Non-pigmented ciliary epithelial cell (primary cell): ENCODE data around the gene SUSD6.

Experiments
- DNase-seq: peaks from one replicate; pipeline ENCODE4 v3.0.0-alpha.2; 2010; ENCODE audit warnings: low read depth

SUSD6 gene

GRCh38 chr14:69673578-69674305, 62.3 kb downstream of the SUSD6 start:
- DNase-seq = no peak

DNA sequence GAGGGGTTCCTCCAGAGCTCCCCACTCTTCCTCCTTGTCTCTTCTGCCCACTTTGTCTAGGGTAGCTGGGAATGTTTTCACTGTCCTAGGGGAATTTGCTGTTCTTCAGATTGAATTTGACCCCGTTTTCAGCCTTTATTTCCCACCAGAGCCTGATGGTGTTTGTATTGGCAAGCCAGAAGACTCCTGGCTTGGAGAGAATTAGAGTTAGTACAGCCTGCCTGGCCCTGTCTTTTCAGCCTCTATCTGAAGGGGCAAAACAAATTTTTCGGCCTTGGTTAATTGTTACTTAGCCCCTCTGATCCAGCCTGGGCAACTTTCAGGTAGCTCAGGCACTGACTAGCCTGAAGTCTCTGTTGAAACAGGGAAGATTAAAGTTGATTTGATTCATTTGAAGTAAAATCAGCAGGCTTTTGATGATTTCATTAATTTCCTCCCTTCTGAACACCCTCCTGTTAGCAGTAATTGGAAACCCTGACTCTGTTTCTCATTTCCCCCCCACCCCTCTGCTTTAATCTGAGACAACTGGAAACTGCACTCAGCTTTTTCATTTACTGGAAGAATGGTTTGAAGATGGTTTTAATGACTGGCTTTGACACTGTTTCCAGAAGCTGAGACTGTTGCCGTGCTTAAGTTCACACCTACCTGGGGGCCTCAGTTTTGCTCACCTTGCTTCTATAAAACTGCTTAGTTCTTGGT, 63.3 kb downstream of the SUSD6 start:
- DNase-seq = no peak

DNA sequence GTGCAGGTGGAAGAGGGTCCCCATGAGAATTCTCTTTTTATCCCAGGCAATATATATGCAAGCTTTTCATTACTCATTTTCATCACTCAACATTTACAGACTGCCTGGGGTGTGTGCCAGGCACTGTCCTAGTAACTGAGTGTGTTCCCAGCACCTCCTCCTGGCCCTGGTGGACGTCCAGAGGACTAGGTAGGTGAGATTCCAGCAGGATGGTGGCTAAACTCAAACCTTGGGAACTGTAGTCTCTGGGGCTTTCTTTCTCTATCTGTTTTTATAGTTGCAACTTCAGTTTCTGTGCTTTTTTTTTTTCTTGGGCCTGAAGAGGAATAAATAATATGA, 63.8 kb downstream of the SUSD6 start:
- DNase-seq = no peak

- DNase-seq = no peak
Measured at GRCh38 chr14:69675877-69676416, 64.6 kb downstream of the SUSD6 start.

DNA sequence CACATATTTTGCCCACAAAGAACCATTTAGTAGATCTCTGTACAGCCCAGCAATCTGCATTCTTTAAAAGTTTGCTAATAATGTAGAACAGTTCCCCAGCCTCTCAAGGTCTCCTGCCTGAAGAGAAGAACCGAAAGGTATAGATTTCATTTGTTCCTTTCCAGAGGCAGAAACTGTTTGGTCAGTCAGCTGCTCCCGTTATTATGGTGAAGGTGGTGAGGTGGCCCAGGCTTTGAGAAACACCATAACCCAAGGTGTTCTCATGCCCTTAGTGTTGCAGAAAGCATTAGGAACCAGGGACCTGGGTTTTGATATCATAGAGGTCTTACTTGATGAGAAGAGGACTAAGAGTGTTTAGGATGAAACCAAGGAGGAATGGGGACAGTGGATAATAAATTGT, 65.3 kb downstream of the SUSD6 start:
- DNase-seq = no peak

GRCh38 chr14:69680297-69680696, 68.9 kb downstream of the SUSD6 start:
- DNase-seq = no peak

DNA sequence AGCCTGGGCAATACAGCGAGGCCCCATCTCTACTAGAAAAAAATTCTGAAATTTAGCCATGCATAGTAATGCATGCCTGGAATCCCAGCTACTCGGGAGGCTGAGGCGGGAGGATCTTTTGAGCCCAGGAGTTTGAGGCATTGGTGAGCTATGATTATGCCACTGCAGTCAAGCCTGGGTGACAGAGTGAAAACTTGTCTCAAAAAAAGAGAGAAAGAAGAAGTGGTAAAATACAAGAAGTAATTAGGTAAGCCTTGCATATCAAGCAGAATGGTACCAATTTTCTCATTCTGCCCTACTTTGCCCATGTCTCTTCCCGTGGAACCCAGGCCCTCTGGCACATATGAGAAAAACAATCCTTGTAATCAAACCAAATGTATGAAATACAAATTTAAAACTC, 70.7 kb downstream of the SUSD6 start:
- DNase-seq = no peak

DNA sequence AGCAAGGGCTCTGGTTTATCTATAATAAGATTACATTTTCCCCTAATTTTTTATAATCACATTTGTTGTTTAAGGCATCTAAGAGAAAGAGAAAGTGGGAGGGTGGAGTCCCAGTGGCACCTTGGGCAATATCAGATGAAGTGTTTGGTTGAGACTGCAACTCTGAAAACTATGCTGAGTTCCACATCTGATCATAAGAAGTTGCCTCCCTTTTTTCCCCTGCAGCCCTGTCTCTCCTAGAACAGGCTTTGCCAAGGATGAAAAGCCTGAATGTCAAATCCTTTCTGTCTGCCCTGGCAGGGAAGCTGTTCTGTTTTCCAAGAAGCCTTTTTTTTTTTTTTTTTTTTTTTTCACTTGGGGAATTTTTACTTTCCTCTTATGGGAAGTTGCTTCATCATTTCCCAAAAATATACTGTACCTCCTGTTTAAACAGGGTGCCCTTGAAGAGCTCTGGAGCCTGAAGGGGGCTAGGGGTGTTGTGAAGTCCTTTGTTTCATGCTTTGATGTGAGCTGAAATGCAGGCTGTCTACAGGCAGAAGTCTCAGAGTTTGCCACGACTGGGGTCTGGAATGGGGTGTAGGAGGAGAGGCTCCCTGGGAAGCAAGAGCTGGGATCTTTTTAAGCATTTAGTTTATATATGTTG, 71.3 kb downstream of the SUSD6 start:
- no peak for DNase-seq

GRCh38 chr14:69683971-69684370, 72.6 kb downstream of the SUSD6 start:
- DNase-seq = no peak

- no peak for DNase-seq
Measured at GRCh38 chr14:69684461-69685217, 73.2 kb downstream of the SUSD6 start.

DNA sequence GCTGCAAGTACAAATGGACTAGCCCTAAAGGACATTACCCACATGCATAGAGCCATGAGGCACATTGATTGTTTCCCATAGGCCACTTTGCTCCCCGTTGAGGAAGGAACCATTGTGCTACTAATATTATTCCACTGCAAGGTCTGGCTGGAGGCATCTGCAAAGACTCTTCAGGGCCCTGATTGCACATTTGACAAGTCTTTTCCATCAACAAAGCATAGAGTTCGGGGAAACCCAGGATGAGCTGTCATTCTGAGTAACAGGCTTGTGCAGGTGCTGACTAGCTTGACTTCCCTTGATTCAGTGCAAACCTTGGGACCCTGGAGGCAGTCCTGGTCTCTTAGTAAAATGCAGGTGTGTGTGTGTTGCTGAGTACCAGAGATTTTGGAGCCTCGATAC, 73.8 kb downstream of the SUSD6 start:
- DNase-seq = no peak

- DNase-seq = no peak
Measured at GRCh38 chr14:69685716-69686115, 74.3 kb downstream of the SUSD6 start.

DNA sequence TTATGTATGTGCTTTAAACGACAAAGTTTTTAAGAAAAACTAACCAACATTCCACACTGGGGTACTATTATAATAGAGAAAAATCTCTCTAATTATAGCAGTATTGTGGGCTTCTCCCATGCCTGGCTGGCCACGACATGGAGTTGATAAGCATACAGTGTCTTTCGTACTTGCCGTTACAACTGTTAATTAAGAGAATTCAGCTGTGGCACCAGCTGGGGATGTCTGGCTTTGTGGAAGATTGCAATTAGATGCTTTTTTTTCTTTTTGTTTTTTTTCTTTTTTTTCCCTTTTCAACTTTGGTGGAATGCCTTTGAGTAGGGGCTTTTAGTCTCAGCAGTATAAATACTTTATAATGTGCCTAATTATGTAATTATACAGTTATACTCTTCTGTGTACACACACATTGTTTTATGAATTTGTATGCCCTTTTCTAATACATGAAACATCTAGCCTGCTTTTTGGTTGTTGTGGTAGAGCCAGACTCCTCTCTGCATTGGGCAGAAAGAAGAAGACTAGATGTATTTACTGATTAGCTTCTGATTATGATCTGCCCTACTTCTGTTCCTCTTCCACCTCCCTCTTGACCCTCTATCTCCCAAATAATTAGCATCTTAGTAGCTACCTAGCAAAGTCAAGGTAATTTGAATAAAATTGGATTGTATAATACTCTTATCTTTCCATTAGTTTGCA, 76.4 kb downstream of the SUSD6 start:
- no peak for DNase-seq

DNA sequence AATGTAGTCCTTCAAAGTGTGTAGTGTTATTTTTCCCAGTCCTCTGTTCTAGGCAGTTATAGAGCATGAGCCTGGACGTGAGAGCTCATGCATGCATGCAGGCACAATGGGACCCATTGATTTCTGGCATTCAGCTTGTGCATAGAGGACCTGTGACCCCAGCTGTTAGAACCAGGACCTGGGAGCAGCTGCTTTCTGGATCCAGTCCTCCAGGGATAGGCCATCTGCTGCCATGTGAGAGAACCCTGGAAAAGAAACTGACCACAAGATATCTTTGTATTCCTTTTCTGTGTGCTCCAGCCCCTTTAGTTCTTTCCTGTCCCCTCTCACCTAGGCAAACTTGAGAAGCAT, 76.9 kb downstream of the SUSD6 start:
- DNase-seq = no peak

DNA sequence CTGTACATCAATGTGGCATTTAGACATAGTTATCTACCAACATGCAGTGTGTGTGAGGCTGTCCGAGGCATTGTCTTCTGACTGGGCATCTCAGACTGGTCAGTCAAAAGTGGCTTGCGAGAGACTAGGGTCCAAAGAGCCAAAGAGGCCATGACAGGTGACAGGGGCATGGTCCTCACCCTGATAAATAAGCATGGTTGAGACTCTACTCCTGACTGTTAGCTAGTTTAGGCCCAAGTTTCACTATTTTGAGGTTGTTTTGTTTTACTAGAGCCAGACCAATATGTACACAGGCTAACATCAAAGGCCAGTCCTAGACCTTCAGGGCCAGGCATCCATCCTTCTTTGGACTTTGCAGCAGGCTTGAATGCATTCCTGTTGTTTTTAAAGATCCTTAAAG, 78.6 kb downstream of the SUSD6 start:
- DNase-seq = no peak

DNA sequence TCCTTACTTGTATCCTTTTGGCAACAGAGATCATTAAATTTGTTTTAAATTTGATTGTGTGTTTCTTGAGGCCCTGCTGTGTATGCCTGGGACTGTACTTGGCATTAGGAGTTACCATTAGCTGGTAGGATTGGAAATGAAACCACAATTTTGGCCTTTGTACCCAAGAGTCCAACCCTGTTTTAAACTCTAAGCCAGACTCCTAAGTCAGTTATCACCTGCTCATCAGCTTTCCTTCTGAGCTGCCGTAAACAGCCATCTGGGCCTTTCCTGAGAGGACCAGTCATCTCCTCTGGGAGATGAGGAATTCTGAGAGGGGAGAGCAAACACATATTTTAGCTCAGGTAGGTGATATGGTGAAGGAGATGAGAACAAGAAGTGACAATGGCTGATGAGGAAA, 81.2 kb downstream of the SUSD6 start:
- no peak for DNase-seq

- no peak for DNase-seq
Measured at GRCh38 chr14:69693145-69693544, 81.7 kb downstream of the SUSD6 start.

DNA sequence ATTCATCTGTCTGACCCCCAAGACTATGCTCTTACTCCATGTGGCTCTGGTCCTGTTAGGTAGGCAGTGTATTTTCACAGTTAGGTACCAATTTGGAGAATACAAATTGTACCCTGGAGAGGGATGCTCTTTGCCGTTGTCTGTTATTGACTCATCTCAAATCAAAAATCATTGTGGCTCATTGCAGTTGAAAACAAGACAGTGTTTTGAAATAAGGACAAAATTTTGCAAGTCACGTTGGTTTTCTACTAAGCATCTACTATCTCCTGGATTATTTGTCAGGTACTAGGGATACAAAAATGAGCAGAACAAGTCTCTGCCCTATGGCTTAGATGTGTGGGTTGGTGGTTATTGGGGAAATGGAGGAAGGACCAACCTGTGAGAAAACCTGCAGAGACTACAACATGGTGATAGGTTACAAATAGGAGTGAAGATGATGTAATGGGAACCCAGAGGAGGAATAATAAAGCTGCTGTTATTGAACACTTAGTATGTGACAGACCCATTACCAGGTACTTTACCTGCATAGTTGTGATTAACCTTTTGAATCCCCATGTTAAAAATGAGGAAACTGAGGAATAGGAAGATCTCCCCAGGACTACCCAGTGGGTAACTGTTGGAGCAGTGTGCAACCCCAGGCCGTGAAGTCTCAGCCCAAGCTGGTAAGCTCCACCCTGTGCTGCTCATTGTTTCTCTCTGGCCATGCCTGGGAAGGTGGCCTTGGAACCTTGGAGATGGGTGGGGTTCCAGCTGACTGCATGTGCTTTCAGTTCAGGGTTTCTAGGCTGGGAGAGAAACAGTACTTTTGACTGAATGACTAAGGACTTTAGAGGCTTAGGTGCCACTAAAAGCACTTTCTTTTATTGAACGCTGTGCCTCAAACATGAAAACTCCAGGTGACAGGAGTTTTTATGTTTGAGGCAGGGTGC, 82.7 kb downstream of the SUSD6 start:
- DNase-seq = no peak

DNA sequence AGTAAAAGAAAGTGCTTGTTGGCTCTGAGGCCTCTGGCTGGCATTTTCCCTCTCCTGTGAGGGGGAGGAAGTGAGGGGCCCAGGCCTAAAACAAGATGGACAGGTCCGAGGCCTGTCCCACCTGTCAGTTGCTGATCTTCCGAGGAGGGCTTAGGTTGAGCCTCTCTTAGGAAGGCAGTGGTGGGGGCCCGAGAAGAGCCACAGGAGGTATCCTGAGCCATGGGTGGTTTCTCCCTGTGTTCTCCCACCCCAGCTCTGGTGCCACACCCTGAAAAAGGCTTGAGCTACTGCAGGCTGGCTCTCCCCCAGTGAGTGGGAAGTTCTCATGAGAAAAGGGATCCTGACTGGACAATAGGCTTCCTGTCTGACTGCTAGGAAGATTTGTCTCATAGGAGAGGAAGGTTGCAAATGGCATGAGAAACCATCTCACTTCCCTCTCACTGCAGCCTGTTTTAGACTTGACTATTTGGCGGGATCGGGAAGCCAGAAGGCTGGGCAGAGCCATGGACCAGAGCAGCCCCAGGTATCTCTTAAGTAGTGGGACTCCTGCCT, 83.4 kb downstream of the SUSD6 start:
- DNase-seq = no peak
